NCI-H82 treated with DMSO at 0.1 percent for 48 hours (cell line): ENCODE results near the gene ESYT1.
"Not testable (repeated sequence)": the region's sequence is repeated elsewhere in the genome, so short reads cannot be mapped to it uniquely, and the experiment has no call there.

ENCODE experiments used
- DNase-seq: peaks from one replicate; lab custom pipeline; 2025; ENCODE audit not compliant: unreplicated experiment; lab: John Stamatoyannopoulos, UW

The ESYT1 gene

GRCh38 chr12:56104109-56104814 lies 23.8 kb upstream of the ESYT1 start, which contains the start of gene PA2G4:
PA2G4 (plus strand) TSS chr12:56104559; CDS start chr12:56104738, 179 bp downstream.
- peak; percentile 95 for DNase-seq

DNA sequence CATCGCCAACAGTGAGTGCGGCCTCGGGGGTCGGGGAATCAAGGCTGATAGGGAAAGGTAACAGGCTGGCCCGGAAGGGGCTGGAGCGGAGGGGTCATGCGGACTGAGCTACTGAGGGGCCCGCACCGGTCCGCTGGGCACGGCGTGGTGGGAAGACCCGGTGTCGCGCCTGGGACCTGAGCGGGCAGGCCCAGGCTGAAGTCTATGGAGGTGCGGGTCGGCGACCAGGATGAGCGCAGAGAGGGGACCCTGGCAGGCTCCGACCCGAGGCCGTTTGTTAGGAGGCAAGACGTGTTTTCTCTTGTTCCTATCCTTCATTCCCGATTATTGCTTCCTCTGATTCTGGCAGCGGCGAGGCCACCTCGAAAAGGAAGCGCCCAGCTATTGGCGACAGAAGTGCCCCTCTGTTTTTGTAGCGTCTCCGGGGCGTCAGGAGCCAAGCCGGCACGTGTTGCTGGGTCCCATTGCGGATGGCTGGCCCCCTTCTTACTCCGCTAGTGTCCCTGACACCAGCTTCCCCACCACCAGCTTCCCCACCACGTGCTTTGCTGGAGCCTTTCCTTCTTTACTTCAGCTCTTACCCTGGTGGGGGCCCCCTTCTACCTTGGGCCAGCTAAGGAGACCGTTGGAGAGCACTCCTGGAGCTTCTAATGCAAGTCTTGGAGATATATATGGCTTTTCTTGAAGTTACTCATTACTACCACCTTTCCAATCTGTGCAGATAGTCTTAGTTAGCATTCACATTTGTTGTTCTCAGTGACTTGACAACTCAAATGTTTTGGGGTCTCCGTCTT lies 23.1 kb upstream of the ESYT1 start:
- no peak for DNase-seq

DNA sequence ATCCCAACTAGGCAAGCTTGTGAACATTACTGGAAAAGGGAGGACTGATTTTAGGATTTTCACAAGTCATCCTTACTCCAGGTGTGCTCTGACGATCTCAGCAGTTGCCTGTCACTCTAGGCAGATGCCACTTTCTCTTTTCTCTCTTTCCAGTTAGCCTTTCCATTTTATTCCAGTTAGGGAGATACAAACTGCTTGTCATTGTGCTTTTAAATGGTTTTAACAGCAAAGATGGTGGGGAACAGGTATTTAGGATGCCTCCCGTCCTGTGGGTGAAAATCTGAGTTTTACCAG lies 22.5 kb upstream of the ESYT1 start:
- DNase-seq, result no peak

DNA sequence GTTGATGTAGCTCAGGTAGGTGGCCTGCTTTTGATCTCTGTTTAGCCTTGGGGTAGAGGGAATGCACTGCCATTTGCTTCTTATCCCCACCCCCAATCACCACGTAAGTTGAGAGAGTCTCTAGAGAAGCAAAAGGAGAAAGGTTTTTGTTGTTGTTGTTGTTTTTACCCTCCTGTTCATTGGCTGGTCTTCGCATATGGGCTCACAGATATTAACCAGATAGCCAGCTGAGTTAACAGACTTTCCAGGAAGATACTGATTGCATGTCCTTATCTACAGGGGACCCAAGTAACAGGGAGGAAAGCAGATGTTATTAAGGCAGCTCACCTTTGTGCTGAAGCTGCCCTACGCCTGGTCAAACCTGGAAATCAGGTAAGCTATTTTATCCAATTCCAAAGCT lies 20.8 kb upstream of the ESYT1 start:
- no peak for DNase-seq

- DNase-seq, result no peak
These were observed 17.5 kb upstream of the ESYT1 start for GRCh38 chr12:56110571-56110970.

GRCh38 chr12:56114084-56114483 lies 14.0 kb upstream of the ESYT1 start:
- no peak for DNase-seq

DNA sequence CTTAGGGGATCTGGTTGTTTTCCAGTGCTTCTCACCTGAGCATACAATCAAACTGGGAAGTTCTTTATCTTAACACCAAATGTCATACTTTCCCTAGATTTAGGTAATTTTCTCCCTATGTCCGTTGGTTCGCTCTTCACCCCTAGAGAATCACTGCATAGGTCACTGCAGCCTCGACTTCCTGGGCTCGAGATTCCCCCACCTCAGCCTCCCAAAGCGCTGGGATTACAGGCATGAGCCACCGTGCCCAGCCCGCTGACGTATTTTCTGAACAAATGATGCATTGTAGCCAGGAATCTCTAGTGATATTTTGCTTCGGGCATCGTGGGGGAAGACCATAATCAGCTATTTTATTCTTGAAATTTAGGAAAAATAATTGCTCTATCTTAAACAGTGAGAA lies 12.7 kb upstream of the ESYT1 start:
- no peak for DNase-seq

DNA sequence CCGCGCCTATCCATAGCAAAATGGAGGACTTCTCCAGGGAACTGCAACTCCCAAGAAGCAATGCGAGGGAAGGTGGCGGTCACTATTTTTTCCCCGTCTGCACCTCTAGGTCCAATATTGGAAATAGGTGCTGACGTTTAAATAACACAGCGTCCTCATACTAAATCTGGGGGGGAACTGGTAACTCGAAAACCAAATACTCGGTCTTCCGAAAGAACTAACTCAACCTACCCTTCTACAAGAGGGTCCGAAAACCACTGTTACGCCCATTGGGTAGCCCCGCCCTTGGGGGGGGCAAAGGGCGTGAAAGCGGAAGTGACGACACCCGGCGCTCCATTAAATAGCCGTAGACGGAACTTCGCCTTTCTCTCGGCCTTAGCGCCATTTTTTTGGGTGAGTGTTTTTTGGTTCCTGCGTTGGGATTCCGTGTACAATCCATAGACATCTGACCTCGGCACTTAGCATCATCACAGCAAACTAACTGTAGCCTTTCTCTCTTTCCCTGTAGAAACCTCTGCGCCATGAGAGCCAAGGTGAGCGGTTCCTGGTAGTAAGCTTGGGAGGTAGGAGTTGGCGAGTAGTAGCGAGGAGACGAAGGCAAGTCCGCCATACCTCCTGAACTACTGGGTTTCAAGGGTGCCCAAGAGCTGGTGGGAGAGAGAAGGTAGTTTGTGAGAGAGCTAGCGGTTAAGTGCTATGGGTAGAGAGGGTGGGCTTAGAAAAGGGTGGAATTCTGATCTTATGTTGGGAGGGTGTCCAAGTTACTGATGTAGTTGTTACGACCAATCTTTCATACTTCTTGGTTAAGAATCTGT lies 11.6 kb upstream of the ESYT1 start, which contains the start of gene RPL41:
Gene RPL41 (plus strand): TSS at position 367 of the 815 bp plus-strand sequence.
- peak; percentile 85 for DNase-seq

DNA sequence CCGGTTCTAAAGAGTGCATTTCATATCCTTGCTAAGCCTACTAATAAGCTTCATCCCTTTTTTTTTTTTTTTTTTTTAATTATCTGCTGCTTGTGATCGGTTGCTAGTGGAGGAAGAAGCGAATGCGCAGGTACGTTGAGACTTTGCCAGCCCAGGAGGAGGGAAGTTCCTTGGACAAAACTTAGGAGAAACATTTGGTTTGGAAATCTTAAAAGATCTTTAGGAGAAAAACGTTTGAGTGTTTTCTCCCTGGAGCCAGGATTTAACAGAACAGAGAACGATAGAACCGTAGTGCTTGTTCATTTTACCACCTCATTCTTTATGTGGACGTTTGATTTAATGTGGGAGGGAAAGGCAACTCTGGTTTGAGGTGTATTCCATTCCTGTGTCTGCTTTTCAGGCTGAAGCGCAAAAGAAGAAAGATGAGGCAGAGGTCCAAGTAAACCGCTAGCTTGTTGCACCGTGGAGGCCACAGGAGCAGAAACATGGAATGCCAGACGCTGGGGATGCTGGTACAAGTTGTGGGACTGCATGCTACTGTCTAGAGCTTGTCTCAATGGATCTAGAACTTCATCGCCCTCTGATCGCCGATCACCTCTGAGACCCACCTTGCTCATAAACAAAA lies 10.9 kb upstream of the ESYT1 start:
- not testable (repeated sequence) for DNase-seq

DNA sequence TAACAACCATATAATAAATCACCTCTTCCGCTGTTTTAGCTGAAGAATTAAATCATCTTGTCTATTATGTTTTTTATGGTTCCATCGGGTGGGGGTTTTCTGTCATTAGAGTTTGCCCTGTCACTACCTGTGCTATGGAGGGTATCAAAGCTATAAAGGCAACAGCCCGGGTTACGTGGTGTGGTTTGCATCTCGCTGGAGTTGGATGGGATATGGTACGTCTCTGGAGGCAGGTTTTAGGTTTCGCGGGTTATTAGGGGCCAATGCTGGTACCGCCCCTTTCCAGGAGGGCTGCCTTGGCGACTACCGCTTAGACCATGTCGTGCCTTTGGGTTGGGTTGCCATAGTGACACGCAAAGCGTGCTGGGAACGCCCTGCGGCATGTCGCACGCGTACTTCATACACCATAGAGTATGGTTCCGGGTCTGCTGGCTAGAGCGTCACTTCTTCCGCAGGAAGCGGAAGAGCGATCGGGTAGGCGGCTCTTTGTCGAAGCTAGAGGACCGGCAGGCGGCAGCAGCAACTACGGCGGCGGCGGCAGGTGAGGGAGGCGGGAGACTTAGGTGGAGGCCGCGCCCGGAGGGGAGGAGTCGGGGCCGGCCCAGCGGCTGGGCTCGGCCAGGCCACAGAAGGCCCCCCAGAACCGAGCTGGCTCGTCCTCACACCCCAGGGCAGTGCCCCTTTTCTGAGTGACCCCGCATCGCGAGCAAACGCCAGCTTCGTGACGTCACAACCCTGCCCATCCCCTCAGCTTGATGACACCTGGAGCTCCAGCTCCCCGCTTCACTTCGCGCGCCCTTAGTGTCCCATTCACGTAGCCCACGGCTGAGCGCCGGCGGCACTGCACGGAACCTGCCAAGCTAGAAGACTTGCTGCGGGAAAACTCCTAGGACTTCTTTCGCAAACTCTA lies 10.0 kb upstream of the ESYT1 start, which contains the start of gene ZC3H10:
Gene ZC3H10 (plus strand): TSS at position 489 of the 910 bp plus-strand sequence. CDS start 2,297 bp downstream, outside the sequence.
- DNase-seq, result peak; percentile 98

DNA sequence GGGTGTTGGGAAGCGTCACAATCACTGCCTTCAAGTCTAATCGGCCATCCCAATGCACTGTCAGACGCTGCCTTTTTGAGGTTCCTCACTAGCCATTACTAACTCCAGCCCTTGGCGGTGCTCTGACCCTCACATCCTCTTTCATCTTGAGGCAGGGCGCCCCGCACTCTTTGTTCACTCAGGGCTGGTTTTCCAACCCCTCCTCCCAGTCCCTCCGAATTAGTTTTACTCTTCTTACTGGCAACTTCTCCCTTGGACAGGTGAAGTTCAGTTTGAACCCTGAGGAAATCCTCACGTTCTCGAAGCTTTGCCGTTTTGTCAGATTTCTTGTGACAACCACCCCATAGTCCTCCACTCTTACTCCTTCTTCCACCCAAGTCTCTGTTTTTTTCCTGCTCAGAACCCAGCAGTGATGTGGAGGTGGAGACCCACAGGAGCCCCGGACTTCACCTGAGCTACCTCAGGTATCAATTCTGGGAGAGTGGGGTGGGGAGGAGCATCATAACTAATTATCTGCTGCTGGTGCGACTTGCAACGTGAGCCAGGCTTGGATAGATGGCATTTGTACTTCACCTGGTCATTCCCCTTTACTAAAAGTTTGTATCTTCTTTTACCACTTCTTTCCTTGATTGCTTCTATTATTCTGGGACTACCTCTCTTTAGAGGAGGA lies 9.2 kb upstream of the ESYT1 start:
- peak; percentile 12 for DNase-seq

- peak; percentile 89 for DNase-seq
These were observed 8.7 kb upstream of the ESYT1 start for GRCh38 chr12:56119361-56119796.

DNA sequence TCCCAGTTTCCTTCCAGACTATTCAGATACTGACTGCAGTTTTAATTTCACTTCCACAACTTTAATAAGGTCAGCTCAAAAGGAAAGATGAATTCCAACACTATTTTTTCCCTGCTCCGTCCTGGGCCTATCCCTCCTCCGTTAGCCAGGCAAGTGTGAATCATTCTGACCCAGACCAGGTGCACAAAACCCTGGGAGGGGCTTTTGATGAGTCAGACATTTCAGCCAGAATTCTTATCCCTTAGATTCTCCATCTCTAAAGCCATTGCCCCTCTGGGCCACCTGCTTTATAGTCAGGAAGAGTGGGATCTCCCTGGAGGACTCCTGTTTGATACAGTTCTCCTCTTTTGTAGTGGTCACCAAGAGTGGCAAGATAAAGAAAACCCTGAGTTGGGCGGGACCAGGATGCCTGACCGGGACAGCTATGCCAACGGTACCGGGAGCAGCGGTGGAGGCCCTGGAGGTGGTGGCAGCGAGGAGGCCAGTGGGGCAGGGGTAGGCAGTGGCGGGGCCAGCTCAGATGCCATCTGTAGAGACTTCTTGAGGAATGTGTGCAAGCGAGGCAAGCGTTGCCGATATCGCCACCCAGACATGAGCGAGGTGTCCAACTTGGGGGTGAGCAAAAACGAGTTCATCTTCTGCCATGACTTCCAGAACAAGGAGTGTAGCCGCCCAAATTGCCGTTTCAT lies 7.8 kb upstream of the ESYT1 start:
- DNase-seq, result no peak

GRCh38 chr12:56121204-56121870 lies 6.7 kb upstream of the ESYT1 start:
- DNase-seq, result no peak

DNA sequence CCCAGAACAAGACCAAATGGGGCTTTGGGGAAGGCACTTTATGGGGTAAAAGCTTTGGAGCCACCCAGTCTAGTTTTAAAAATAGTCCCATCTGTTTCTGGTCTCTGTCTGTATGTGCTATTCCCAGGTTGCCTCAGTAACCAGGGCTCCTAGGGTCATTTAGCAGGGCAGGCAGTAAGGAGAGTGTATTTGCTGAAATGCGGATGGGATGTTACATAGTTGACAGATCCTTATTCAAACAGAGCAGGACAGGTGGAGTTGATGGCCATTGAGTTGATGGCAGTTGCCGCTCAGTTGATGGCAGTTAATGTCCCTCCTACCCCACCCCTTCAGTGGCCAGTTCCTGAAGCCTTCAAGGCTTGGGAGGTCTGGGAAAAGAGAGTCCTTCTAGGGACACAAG lies 5.4 kb upstream of the ESYT1 start:
- DNase-seq, result no peak

- no peak for DNase-seq
These were observed 3.9 kb upstream of the ESYT1 start for GRCh38 chr12:56124133-56124532.

DNA sequence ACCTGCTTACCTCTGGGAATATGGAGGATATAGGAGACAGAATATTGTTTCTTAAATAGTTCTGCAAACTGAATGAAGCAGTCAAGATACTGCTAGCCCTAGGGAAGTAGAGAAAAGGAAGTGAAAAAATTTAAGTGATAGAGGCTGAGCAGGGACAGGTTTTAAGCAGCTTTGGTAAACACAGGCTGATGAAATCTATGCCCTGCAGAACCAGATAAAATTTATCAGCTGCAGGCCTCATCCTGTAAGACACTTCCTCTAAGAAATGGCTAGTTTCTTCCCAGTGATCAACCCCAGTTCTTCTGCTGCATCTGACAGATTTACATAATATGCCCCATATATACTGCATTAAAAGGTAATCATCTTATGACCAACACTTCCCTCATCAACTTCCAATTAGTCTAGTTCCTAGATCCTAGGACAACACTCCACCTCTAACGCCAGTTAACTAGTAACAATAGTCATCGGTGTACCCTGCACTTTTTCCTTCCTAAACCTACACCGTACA lies 1.3 kb upstream of the ESYT1 start:
- DNase-seq, result no peak

- DNase-seq, result peak; percentile 59
These were observed 581 bp upstream of the ESYT1 start for GRCh38 chr12:56127485-56127887.
